ENCODE results near the gene RGMA.
"Not testable (repeated sequence)": the region's sequence is repeated elsewhere in the genome, so short reads cannot be mapped to it uniquely, and the experiment has no call there.

Gene RGMA

GRCh38 chr15:93043621-93044300 is 45.2 kb downstream of the RGMA start:
- DNase-seq (ENCODE audit: insufficient read length, low spot score) (no peak), FAIRE-seq (no peak)
- TF ChIP-seq POLR2A (IDR thresholded peaks at IDR 0.05; ENCODE audit: low read depth, low read length), result no peak

GRCh38 chr15:93042691-93043378 is 46.2 kb downstream of the RGMA start:
- FAIRE-seq (no peak), DNase-seq (ENCODE audit: insufficient read length, low spot score) (no peak)
- TF ChIP-seq POLR2A (IDR thresholded peaks at IDR 0.05; ENCODE audit: low read depth, low read length), result no peak

- DNase-seq (ENCODE audit: insufficient read length, low spot score), result no peak
- no peak for FAIRE-seq
- no peak for TF ChIP-seq POLR2A (IDR thresholded peaks at IDR 0.05; ENCODE audit: low read depth, low read length)
Measured at GRCh38 chr15:93042211-93042610, 46.8 kb downstream of the RGMA start.

- DNase-seq (ENCODE audit: insufficient read length, low spot score), result no peak
- TF ChIP-seq POLR2A (IDR thresholded peaks at IDR 0.05; ENCODE audit: low read depth, low read length), result no peak
- no peak for FAIRE-seq
Measured at GRCh38 chr15:93041159-93041547, 47.9 kb downstream of the RGMA start.

GRCh38 chr15:93040288-93041158 is 48.5 kb downstream of the RGMA start:
- no peak for DNase-seq (ENCODE audit: insufficient read length, low spot score)
- FAIRE-seq, result no peak
- no peak for TF ChIP-seq POLR2A (IDR thresholded peaks at IDR 0.05; ENCODE audit: low read depth, low read length)

- FAIRE-seq; DNase-seq (ENCODE audit: insufficient read length, low spot score): not testable (repeated sequence)
Measured at GRCh38 chr15:93039562-93040287, 49.3 kb downstream of the RGMA start.

- TF ChIP-seq POLR2A (IDR thresholded peaks at IDR 0.05; ENCODE audit: low read depth, low read length), result no peak
- DNase-seq (ENCODE audit: insufficient read length, low spot score), result no peak
- no peak for FAIRE-seq
Measured at GRCh38 chr15:93037820-93038705, 50.9 kb downstream of the RGMA start.

- TF ChIP-seq POLR2A (IDR thresholded peaks at IDR 0.05; ENCODE audit: low read depth, low read length), result no peak
- DNase-seq (ENCODE audit: insufficient read length, low spot score) (no peak), FAIRE-seq (no peak)
Measured at GRCh38 chr15:93036951-93037819, 51.8 kb downstream of the RGMA start.

DNA sequence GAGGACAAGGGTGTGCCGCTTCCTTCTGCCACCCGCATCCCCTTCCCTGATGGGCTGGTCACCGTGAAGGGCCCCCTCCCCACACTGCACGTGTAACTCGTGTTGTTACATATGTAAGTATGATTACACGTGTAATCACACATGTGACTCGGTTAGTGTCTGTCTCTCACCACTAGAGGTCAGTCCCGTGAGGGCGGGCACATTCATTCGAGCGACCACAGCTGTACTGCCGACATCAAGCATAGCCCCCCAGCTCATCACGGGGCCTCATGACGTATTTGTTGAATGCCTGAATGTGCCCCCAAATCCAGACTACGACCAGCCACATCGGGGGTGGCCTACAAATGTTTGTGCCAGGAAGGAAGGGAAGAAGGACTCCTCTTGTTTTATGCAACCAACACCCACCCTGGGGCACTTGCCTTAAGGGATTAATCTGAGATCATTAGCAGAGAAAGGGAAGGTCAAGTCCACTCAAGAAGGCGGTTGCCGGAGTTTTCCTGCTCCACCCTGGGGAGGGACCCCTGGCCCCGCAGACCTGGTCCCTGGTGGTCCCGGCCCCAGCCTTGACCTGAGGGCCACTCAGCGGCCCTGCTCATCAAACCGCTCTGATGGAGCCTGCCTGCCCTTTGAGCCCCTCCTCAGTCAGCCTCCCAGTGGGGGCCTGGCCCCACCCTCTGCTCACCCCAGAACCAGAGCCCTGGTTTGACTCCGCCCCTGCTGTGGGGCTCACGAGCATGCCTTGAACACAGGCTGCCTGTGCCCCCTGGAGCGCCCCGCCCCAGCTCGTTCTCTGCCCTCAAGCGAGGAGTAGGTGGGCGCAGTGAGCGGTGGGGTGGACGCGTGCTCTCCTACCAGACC is 52.8 kb downstream of the RGMA start:
- no peak for TF ChIP-seq POLR2A (IDR thresholded peaks at IDR 0.05; ENCODE audit: low read depth, low read length)
- DNase-seq (ENCODE audit: insufficient read length, low spot score) (no peak), FAIRE-seq (no peak)

DNA sequence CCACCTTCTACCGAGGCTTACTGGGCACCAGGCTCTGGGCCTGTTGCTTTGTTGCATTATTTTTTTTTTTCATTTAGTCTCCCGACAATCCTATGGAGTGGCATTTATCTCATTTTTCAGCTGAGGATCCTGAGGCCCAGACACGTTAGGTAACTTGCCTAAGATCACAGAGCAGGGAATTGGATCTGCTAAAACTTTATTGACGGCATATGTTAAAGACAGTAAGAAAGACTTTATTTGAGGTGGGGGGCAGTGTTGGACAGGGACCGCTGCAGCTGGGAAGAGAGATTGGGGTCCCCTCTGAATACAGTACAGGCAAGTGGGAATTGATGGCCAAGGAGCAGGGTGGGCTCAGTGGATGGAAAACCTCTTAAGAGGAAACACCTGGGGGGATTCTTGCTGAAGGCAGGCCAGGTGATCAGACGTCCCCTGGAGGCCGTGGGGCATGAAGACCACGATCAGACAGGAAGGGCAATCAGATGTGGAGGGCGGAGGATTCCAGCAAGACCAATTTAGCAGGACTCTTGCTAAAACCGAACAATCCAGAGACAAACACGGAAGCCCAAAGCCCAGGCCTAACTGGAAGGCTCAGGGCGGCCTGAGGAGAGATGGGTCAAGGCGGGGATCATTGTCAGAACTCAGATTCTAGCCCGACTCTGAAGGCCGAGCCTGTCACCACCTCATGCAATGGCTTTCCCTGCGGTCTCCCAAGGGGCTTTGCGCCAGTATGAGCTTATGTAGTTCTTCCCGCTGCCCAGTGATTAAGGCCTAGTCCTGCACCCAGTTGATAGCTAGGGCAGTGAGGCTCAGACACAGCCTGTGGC is 53.7 kb downstream of the RGMA start:
- DNase-seq (ENCODE audit: insufficient read length, low spot score), result no peak
- FAIRE-seq, result no peak
- TF ChIP-seq POLR2A (IDR thresholded peaks at IDR 0.05; ENCODE audit: low read depth, low read length), result no peak
